PFSK-1 (cell line): ENCODE measurements around the gene SP3.

ENCODE experiments used
- FOXP2 ChIP-seq: optimal IDR thresholded peaks from 2 replicates; pipeline ENCODE3; 2011; ENCODE audit warnings: borderline replicate concordance, control low read depth, inconsistent platforms; ENCODE audit not compliant: insufficient read depth; ENCODE audit errors: extremely low read length, extremely low read depth
- POLR2AphosphoS5 ChIP-seq: IDR thresholded peaks from 2 replicates; pipeline ENCODE4 v1.6.1; 2012; ENCODE audit warnings: low read depth, mild to moderate bottlenecking, control low read depth, low read length, moderate library complexity
- SIN3A ChIP-seq: IDR thresholded peaks from 2 replicates; pipeline ENCODE4 v1.6.1; 2012; ENCODE audit warnings: mild to moderate bottlenecking, low read length, moderate library complexity, borderline replicate concordance; ENCODE audit not compliant: insufficient read depth
- TAF1 ChIP-seq: IDR thresholded peaks from 2 replicates; pipeline ENCODE4 v1.6.1; 2012; ENCODE audit warnings: low read length, control low read depth, borderline replicate concordance; ENCODE audit not compliant: insufficient read depth

GRCh38 chr2:173931751-173932150, 33.4 kb downstream of the SP3 start:
- TF ChIP-seq POLR2AphosphoS5 (no peak), TAF1 (no peak), SIN3A (no peak), FOXP2 (no peak)
